Stomach (tissue), 4 donors: ENCODE data around the gene LONP2.

Source experiments
- POLR2A ChIP-seq, 4 donors: fragments of 450-650 bp; IDR thresholded peaks; one replicate each; pipeline ENCODE4 v1.6.1; 2016; ENCODE audit warnings: antibody characterized with exemption in 4 of 4, control low read depth in 2 of 4, mild to moderate bottlenecking in 1 of 4, moderate library complexity in 1 of 4
- TF ChIP-seq, protein P1 (sequence below), 7 experiments: fragments of 450-650 bp in 4 of 7; fragments of 200-600 bp in 3 of 7; sonication (generic) in 3 of 7; IDR thresholded peaks; one replicate each; pipeline ENCODE4 v1.5.1; 2016 to 2019; ENCODE audit warnings: antibody characterized with exemption in 7 of 7, control low read depth in 2 of 7, mild to moderate bottlenecking in 1 of 7

DNA sequence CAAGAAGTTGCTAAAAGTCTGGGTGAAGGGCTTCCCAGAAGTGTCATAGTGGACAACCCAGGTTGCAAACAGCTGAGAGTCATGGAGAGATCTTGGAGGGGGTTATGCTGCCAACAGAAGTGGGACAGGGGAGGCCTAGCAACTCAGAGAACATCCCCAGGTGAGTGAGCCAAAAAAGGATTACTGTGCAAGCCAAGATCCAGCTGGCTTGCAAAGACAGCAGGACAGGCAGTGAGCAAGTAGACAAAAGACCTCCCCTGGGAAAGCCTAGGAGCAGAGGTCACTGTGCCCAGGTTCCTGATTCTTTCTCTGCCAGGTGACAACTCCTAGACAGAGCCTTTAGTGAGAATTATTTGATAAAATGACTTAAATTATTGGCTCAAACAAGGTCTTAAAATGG, 9.5 kb upstream of the LONP2 start:
- TF ChIP-seq, protein P1, sequence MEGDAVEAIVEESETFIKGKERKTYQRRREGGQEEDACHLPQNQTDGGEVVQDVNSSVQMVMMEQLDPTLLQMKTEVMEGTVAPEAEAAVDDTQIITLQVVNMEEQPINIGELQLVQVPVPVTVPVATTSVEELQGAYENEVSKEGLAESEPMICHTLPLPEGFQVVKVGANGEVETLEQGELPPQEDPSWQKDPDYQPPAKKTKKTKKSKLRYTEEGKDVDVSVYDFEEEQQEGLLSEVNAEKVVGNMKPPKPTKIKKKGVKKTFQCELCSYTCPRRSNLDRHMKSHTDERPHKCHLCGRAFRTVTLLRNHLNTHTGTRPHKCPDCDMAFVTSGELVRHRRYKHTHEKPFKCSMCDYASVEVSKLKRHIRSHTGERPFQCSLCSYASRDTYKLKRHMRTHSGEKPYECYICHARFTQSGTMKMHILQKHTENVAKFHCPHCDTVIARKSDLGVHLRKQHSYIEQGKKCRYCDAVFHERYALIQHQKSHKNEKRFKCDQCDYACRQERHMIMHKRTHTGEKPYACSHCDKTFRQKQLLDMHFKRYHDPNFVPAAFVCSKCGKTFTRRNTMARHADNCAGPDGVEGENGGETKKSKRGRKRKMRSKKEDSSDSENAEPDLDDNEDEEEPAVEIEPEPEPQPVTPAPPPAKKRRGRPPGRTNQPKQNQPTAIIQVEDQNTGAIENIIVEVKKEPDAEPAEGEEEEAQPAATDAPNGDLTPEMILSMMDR (IDR thresholded peaks at IDR 0.05), result no peak
- no peak for TF ChIP-seq POLR2A (IDR thresholded peaks at IDR 0.05)
